ENCODE measurements around the gene VIL1.

DNA sequence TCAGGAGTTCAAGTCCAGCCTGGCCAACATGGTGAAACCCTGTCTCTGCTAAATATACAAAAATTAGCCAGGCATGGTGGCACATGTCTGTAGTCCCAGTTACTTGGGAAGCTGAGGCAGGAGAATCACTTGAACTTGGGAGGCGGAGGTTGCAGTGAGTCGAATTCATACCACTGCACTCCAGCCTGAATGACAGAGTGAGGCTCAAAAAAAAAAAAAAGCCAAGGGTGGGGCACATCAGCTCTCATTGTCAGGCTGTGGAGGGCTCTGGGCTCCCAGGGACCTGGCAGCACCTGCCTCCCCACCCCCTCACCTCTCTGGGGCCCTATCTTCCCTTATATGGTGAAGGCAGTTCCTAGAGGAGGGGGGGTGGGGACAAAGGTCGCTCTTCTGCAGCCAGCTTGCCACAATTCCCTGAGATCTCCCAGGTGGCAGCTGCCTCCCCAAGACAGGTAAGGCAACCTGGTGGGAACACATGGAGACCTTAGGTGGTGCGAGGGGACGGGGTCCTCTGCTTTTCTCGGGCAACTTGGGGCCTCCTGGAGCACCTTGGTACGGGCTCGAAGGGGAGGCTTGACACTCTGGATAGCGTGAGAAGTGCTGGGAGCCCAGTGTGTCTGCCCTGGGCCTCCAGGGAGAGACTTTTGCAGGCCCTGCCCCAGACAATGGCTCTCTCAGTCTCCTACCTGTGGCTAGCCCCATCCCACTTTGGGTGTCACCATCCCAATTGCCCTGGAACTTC lies at the start of gene VIL1:
- TF ChIP-seq, protein P1, sequence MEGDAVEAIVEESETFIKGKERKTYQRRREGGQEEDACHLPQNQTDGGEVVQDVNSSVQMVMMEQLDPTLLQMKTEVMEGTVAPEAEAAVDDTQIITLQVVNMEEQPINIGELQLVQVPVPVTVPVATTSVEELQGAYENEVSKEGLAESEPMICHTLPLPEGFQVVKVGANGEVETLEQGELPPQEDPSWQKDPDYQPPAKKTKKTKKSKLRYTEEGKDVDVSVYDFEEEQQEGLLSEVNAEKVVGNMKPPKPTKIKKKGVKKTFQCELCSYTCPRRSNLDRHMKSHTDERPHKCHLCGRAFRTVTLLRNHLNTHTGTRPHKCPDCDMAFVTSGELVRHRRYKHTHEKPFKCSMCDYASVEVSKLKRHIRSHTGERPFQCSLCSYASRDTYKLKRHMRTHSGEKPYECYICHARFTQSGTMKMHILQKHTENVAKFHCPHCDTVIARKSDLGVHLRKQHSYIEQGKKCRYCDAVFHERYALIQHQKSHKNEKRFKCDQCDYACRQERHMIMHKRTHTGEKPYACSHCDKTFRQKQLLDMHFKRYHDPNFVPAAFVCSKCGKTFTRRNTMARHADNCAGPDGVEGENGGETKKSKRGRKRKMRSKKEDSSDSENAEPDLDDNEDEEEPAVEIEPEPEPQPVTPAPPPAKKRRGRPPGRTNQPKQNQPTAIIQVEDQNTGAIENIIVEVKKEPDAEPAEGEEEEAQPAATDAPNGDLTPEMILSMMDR (IDR thresholded peaks at IDR 0.05; ENCODE audit: insufficient read depth, low read length) = no peak
- TF ChIP-seq GABPA (IDR thresholded peaks at IDR 0.05; ENCODE audit: low read depth) (no peak), POLR2AphosphoS5 (IDR thresholded peaks at IDR 0.05; ENCODE audit: low read depth) (no peak), SPI1 (IDR thresholded peaks at IDR 0.05; ENCODE audit: borderline replicate concordance, low read depth) (no peak)

Measured in HL-60 (cell line).